GM19395 (cell line): ENCODE measurements around the gene RPS6KA2.
"Not testable (repeated sequence)": the region's sequence is repeated elsewhere in the genome, so short reads cannot be mapped to it uniquely, and the experiment has no call there.

Source experiments
- ATAC-seq: cut with Tn5 transposase; IDR thresholded peaks from one replicate; pipeline ENCODE4 v1.9.1; 2021; ENCODE audit warnings: mild to moderate bottlenecking, moderate library complexity; ENCODE audit not compliant: unreplicated experiment

Gene RPS6KA2

GRCh38 chr6:166411271-166411670, 215.8 kb downstream of the RPS6KA2 start:
- ATAC-seq: no peak

- no peak for ATAC-seq
Measured at GRCh38 chr6:166410426-166410935, 216.6 kb downstream of the RPS6KA2 start.

GRCh38 chr6:166408936-166409755, 217.9 kb downstream of the RPS6KA2 start:
- ATAC-seq: no peak

GRCh38 chr6:166406197-166406596, 220.9 kb downstream of the RPS6KA2 start:
- no peak for ATAC-seq

- no peak for ATAC-seq
Measured at GRCh38 chr6:166405386-166405785, 221.7 kb downstream of the RPS6KA2 start.

- no peak for ATAC-seq
Measured at GRCh38 chr6:166402582-166403277, 224.3 kb downstream of the RPS6KA2 start.

- ATAC-seq: peak; percentile 85
Measured at GRCh38 chr6:166400649-166401250, 226.3 kb downstream of the RPS6KA2 start.

GRCh38 chr6:166400181-166400580, 226.9 kb downstream of the RPS6KA2 start:
- no peak for ATAC-seq

- no peak for ATAC-seq
Measured at GRCh38 chr6:166398348-166398747, 228.7 kb downstream of the RPS6KA2 start.

- no peak for ATAC-seq
Measured at GRCh38 chr6:166397849-166398248, 229.2 kb downstream of the RPS6KA2 start.

- ATAC-seq: no peak
Measured at GRCh38 chr6:166395778-166396177, 231.3 kb downstream of the RPS6KA2 start.

- ATAC-seq: no peak
Measured at GRCh38 chr6:166395351-166395750, 231.7 kb downstream of the RPS6KA2 start.

- no peak for ATAC-seq
Measured at GRCh38 chr6:166394036-166394892, 232.8 kb downstream of the RPS6KA2 start.

GRCh38 chr6:166393535-166393823, 233.6 kb downstream of the RPS6KA2 start:
- ATAC-seq: no peak

- ATAC-seq: not testable (repeated sequence)
Measured at GRCh38 chr6:166392755-166393534, 234.1 kb downstream of the RPS6KA2 start.

- ATAC-seq: no peak
Measured at GRCh38 chr6:166389119-166389518, 237.9 kb downstream of the RPS6KA2 start.

GRCh38 chr6:166388290-166389004, 238.6 kb downstream of the RPS6KA2 start:
- no peak for ATAC-seq

GRCh38 chr6:166387642-166388289, 239.3 kb downstream of the RPS6KA2 start:
- ATAC-seq: no peak

GRCh38 chr6:166387098-166387497, 240.0 kb downstream of the RPS6KA2 start:
- not testable (repeated sequence) for ATAC-seq
